ENCODE results near the gene UPF2.

DNA sequence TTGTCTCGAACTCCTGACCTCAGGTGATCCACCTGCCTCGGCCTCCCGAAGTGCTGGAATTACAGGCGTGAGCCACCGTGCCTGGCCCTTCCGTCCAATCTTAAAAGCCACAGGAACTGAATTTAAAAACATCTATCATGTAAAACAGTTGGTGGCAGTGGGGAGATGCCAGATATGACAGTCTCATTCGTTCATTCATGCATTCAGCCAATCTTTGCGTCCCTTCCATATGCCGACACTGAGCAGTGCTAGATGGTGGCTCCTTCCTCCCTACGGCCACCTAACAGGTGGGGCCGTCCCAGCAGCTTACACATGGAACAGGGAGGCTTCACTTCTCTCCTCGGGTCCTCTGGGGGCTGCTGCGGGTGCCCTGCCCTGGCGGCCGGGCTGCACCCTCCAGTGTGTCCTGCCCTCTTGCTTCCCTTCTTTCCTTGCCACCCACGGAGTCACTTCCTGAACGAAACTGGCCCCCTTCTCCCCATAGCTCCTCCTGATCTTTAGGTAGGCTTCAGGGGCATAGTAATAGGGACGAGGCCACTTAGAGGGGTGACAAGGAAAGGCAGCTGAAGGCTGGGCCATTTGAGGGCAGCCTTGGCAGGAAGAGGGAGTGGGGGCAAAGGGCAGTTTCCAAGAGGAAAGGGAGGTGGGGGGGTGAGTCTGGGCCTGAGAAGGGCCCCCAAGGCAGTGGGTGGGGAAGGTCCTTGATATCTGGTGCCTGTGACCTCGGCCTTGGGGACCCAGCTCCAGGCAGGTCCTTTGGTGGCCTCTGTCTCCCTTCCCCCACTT is 165.6 kb downstream of the UPF2 start:
- TF ChIP-seq POLR2AphosphoS5 (IDR thresholded peaks at IDR 0.05; ENCODE audit: borderline replicate concordance, low read depth, low read length) (no peak), EZH2 (IDR thresholded peaks at IDR 0.05) (no peak), FOXP2 (optimal IDR thresholded peaks at IDR 0.05; ENCODE audit: control extremely low read depth, extremely low read length, insufficient read depth) (no peak)

Measured in SK-N-MC (cell line).